GM18498 (cell line): ENCODE measurements around the gene FNIP2.

Experiments
- ATAC-seq: cut with Tn5 transposase; IDR thresholded peaks from one replicate; pipeline ENCODE4 v1.9.1; 2021; ENCODE audit warnings: mild to moderate bottlenecking, moderate library complexity; ENCODE audit not compliant: unreplicated experiment

Gene FNIP2

DNA sequence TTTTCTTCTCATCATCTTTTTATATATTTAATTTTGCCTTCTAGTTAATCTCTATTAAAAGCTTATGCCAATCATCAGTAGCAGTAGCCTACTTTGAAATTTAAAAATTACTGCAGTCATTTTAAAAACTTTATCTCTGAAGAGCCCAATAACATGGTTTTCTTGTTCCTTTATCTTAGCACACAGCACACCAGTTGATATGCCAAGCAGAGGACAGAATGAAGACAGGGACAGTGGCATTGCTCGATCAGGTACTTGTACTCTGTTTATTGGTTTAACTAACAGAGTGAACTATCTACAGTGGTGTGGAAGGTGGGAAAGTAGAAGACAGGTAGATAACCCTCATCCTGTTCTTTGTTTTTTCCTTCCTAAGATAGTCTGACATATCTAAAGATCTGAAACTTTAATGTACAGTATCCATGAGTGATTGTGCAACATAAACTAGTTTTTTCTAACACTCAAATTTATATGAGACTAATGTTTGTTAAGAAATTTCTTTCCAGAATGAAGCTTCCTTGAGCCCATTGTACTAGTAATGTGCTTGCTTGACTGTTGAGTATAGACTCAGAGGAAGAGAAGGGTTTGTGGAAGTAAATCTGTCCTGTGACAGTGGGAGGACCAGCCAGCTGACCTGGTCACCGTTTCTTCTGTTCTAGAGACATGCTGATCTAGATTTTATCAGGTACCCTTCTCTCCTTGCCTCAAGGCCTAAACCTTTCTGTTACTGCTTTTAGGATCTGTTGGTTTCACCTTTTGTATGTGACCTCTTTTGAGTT is 66.6 kb downstream of the FNIP2 start:
- ATAC-seq = no peak

- peak; percentile 81 for ATAC-seq
Measured at GRCh38 chr4:158836002-158836369, 67.2 kb downstream of the FNIP2 start.

DNA sequence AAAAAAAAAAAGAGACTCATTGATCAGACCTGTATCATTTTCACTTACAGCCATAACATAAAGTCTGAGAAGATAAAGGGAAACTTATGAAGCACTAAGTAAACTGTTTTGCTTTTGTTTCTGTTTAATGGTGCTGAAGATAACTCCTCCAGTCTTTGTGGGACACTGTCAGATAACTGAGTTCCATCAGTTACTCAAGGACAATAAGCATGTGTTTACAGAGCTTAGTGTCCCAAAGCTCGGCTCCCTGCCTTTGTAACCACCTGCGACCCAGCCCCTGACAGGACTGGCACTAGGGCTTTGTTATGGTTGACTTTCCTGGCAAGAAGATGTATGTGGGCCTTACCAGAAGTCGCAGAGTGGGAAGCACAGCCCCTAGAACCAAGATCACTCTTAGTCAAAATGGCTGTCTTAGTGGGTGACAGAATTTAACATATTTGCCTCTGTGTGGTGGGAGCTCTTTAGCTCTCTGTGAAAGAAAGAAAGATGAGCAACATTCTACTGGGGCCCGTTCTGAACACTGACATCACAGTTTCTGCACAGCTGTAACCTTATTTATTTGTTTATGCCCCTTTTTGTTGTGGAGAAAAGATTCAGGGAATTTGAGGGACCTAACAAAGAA is 68.1 kb downstream of the FNIP2 start:
- no peak for ATAC-seq

- no peak for ATAC-seq
Measured at GRCh38 chr4:158837527-158838141, 68.8 kb downstream of the FNIP2 start.

DNA sequence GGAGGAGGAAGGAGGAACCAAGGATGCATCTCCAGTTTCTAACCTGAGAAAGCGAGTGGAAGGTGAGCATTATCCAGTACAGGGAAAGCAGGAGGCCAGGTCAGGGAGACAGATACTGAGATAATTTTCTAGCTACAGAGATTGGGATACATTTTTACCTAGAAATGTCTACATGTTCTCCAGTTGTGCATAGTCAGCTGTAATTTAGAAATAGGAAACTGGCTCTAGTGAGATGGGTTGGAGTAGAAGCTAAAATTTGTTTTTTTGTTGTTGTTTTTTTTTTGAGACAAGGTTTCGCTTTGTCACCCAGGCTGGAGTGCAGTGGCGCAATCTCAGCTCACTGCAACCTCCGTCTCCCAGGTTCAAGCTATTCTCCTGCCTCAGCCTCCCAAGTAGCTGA is 71.3 kb downstream of the FNIP2 start:
- no peak for ATAC-seq

- no peak for ATAC-seq
Measured at GRCh38 chr4:158841540-158841939, 72.7 kb downstream of the FNIP2 start.

DNA sequence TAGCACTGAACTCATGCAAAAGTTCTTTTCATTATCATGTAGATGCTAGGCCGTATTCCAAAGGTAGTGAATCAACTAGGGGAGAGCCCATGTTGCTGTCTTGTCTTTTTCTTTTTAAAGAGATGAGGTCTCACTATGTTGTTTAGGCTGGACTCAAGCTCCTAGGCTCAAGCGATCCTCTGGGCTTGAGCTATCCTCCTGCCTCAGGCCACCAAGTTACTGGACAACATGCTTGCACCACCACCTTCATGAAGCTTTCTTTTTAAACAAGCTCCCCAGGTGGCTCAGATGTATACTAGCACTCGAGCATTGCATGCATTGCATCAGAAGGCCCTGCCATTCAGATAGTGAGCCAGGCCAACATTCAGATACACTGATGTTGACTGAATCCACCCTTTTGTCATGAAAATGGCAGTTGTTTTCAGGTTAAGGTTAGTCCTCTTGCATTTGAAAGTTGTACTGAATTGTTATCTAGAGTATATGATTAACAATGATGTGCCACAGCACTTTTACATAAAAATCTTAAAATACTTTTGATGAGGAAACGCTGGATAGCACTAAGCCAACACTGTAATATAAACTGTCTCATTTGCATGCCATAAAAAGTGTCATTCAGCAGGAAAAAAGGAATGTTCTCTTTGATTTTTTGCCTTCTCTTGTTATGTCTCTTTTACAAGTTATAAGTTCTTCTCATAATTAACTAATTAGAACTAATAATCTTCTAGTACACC is 76.7 kb downstream of the FNIP2 start:
- ATAC-seq = no peak

DNA sequence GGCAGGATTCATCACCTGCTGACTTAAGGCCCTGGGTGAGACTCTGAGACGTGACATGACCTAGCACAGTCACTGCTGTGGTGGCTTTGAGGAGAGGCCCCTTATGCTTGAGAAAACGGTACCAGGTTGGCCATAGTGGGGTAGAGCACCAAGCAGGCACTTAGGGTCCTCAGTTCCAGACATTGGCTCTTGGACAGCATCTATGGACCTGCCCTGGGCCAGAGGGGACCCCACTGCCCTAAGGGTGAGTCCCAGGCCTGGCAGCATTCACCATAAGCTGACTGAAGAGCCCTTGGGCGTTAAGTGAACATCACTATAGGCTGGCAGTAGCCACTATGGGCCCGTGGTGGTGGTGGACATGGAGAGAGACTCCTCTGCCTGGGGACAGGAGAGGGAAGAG is 78.7 kb downstream of the FNIP2 start:
- no peak for ATAC-seq

DNA sequence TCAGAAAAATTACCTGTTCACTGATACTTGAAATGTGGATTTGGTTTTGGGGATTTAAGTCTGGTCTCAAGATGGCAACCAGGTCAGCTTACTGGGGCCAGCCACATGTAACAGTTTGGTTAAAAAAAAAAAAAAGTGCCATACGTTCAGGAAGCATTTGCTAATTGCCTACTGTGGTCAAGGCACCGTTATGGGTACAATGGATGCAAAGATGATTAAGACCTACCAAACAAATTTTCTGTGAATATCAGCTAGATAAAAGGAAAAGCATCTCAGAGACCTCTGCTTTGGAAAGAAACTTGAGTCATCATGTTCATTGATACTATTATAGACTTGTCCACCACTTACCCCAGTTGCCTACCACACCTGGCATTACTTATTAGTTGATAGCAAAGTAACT is 80.9 kb downstream of the FNIP2 start:
- ATAC-seq = no peak

DNA sequence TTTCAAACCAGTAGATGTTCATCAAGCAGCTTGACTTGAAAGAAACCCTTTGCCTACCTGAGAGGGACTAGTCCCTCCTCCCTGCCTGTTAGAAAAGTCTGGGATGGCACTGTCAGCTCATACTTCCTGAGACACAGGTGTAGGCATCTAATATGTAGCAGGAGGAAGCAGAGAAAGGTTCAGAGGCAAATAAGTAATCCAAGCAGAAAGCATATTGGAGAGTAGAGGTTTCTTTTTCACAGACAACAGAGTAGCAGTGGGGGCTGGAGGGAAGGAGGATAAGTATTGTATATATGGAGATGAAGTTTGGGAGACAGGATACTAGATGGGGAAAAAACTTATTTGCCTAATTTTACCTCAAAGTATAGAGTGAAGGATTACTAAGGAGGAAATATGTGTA is 81.5 kb downstream of the FNIP2 start:
- ATAC-seq = no peak

DNA sequence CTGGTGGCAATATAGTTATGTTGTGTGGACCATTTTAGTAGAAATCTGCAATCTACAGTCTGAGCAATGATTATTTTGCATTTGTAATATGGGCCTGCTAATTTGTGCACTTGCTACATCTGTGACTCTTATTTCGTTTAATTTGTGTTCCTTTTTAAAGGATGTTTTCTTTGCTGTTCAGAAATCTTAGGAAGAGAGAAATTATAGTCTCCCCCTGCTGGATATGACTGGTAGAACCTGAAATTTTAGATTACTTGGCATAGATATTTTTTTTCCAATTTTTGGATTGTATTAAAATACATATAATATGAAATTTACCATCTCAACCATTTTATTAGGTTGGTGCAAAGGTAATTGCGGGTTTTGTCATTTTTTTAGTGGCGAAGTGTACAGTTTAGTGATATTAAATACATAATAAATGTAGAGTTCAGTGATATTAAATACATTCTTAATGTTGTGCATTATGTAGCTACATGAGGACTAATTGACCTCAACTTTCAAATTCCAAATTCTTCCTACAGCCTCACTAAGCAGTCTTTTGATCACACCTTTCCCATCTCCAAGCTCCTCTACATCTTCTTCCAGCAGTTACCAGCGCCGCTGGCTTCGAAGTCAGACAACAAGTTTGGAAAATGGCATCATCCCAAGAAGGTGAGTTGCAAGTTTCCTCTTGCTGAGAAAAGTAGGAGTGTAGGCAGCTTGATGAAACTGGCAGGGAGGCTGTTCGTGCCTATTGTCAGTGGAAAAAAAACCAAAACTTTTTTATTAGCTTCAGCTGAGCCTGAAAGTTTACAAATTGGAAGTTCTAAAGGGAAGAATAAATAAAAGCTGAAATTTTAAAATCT is 82.2 kb downstream of the FNIP2 start:
- ATAC-seq = no peak

DNA sequence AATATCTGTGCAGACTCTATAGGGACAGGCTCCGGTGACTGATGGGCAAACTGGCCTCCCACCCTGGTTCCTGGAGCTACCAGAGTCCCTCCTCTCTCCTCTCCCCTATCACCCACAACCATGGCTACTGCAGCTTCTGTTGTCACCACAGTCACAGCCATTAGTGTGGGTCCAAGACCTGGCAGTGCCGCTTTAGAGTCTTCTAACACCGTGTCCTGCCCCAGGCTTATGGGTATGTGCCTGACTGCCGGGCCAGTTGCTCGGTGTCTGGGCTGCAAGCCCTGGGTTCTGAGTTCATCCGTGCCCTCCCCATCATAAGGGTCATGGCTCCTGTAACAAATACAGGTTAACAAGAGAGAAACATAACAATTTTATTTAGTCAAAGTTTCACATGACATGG is 85.4 kb downstream of the FNIP2 start:
- ATAC-seq = no peak

GRCh38 chr4:158856852-158857251 is 88.0 kb downstream of the FNIP2 start:
- ATAC-seq = peak; percentile 51

DNA sequence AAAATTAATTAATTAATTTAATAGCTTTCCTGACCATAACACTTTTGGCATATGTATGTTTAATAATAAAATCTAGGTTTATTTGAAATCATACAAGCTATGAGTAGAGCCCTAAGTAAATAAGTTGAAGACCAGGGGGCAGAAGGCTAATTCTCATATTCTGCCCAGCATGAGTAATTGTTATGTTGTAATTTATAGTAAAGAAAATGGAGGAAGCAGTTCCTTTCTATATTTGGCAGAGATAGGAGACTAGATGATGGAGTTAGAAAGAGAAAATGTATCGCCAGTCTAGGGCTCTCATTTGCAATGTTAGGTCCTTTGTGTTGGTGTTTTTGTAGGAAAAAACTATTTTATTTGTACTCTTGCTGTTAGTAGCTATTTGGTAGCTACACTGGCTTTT is 89.1 kb downstream of the FNIP2 start:
- no peak for ATAC-seq

DNA sequence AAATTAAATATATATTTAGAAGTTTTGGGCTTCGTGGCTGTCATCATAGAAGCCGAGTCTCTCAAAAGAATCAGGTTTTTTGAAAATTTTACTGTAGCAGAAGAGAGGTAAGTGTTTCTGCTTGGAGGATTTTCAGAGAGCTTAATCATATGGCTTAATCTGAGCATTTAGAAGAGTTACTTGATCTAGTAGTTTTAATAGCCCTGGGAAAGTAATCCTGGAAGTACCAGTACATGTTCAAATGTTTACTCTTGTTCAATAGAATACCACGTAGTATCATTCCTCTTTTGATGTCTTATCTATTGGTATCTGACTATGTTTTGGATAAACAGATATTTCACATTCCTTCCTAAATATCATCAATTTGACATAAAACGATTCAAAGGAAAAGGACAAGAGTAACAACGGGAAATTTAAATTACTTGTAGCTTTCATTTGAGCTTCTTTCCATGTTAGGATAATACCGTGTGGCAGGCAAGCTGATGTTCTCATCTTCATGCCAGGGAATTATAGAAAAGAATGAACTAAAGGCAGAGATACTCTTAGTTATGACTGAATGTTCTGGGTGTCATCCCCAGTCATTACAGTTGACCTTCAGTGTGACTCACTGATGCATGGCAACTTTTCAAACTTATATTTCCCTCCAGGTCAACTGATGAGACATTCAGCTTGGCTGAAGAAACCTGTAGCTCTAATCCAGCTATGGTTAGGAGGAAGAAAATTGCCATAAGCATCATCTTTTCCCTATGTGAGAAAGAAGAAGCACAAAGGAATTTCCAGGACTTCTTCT is 89.8 kb downstream of the FNIP2 start:
- no peak for ATAC-seq

DNA sequence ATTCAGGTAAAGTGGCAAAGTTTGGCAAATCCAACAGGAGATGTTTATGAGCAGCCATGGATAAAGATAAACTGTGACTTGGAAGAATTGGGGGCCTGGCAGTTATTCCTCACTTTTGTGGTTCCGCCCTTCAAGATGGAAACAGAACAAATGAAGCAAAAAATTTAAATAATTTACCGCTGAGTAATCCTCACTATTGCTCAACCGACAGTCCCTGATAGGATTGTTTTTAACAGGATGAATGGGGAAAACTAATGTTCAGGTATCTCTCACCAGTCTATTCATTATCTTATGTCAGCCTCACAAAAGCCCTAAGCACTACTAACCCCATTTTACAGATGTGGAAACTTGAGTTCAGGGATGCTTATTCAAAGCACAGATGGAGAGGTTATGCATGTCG is 90.8 kb downstream of the FNIP2 start:
- ATAC-seq = no peak

- ATAC-seq = peak; percentile 89
Measured at GRCh38 chr4:158860856-158861255, 92.0 kb downstream of the FNIP2 start.

DNA sequence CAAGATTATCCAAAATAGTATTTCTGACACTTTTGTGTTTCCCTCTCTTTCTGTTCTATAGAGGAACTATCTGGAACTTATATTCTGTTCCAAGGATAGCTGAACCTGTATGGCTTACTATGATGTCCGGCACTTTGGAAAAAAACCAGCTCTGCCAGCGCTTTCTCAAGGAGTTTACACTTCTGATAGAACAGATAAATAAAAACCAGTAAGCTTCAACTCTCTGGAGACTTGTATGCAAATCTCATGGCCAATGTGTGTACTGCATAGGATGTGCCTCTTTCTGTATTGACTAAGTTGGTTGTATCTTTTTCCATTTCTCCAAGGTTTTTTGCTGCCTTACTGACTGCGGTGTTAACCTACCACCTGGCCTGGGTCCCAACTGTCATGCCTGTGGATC is 92.5 kb downstream of the FNIP2 start:
- peak; percentile 66 for ATAC-seq

DNA sequence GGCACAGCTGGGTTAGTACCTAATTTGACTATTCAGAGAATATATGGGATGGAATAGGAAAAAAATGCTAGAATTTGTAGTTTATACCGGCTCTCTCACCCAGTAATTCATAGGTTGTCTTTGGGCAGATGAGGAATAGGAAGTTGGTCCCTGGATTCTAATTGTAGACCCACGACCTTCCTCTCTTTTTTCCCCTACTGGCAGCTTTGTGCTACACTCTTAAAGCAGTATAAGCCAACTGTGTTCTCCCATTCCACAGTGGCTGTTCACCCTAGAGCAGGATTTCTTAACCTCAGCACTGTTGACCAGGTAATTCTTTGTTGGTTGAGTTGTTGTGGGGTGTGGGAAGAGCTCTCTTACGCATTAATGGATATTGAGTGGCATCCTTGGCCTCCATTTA is 92.9 kb downstream of the FNIP2 start:
- ATAC-seq = no peak

GRCh38 chr4:158863296-158863695 is 94.5 kb downstream of the FNIP2 start:
- ATAC-seq = no peak
